Inflammatory macrophage treated with lipopolysaccharide for 4 hours (primary cell): ENCODE results near the gene SPDYE2.
"Not testable (repeated sequence)": the region's sequence is repeated elsewhere in the genome, so short reads cannot be mapped to it uniquely, and the experiment has no call there.

Experiments used
- DNase-seq: peaks from one replicate; pipeline ENCODE4 v3.0.0-alpha.2; 2020

The SPDYE2 gene, protein sequence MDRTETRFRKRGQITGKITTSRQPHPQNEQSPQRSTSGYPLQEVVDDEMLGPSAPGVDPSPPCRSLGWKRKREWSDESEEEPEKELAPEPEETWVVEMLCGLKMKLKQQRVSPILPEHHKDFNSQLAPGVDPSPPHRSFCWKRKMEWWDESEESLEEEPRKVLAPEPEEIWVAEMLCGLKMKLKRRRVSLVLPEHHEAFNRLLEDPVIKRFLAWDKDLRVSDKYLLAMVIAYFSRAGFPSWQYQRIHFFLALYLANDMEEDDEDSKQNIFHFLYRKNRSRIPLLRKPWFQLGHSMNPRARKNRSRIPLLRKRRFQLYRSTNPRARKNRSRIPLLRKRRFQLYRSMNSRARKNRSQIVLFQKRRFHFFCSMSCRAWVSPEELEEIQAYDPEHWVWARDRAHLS

DNA sequence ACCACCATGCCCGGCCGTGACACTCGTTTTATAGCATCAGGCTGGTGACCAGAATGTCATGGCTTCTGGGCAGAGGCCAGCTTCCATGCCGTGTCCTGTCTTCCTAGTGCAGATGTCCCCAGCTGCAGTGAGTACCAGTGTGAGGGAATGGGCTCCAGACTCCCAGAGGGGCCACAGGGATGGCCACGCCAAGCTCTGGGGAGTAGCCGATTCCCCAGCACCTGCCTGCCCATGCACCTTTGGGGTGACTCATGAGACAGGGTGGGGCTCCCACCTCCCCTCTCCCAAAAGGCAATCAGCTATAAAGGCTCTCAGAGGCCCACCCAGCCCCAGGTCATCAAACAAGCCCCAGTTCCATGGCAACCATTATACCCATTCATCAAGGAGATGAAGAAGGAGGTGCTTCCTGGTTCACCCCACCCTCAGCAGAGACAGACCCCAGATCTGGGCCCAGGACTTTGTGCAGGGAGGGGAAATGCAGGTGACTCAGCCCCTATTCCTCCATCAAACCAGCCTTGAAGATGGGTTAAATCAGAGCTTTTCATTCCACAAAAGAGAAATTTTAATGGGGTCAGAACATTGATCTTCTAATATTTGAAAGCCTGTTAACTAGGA, at the start of gene SPDYE2:
Gene SPDYE2, plus strand, starts transcription at position 419 of the 615 bp plus-strand sequence. CDS start 2,030 bp downstream, outside the sequence.
- not testable (repeated sequence) for DNase-seq

DNA sequence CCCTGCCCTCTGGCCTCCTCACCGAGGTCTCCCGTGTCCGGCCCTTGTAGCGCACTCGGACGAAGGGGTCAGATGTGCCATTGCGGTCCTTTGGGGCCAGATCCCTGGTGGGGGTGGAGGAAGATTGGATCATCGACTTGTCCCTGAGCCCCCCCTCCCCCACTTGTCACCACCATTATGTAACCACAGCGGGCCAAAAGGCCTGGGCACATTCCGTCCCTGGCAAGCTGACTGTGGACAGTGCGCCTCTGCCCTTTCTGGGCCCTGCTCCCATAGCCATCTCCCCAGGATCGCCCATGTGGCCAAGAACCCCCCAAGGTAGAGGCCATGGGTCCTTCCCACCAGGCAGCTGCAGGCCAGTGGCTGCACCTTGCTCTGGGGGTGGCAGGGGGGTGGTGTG, 47.9 kb upstream of the SPDYE2 start:
- not testable (repeated sequence) for DNase-seq

DNA sequence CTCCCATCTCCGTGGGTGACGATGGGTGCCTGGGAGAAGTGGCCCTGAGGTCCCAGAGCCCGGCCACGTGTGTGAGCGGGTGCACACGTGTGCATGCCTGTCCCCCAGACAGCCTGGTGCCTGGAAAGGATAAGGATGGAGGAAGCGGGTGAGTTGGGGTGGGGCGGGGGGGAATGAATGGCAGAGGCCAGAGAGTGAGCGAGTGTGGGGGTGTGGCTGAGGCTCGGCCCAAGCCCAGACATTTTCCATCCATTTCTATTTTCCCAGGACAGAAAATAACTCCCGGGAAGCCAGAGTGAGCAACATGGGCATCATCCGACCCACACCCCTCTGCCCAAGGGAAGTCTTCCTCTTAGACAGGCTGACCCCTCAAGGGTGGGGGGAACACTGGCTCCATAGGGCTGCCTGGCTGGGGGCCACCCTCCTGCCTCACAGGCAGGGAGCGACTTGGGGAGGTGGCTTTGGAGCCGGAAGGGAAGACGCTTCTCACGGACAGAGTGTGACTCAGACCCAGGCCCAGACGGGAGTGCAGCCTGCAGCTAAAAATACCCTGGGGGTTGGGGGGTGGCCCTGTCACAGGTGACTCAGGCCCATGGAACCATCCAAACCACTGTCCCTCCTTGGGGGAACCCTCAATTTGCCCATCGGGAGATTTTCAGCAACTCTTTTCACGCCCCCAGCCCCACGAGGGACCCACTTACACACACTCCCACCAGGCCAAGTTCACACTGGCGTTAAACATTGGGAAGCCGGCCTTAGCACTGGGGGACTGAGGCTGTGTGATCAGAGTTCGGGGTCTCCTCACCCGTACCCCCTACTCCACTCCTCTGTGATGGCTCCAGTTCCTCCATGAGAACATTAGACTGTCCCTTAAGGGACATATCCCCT, 45.5 kb upstream of the SPDYE2 start:
- DNase-seq, result not testable (repeated sequence)

DNA sequence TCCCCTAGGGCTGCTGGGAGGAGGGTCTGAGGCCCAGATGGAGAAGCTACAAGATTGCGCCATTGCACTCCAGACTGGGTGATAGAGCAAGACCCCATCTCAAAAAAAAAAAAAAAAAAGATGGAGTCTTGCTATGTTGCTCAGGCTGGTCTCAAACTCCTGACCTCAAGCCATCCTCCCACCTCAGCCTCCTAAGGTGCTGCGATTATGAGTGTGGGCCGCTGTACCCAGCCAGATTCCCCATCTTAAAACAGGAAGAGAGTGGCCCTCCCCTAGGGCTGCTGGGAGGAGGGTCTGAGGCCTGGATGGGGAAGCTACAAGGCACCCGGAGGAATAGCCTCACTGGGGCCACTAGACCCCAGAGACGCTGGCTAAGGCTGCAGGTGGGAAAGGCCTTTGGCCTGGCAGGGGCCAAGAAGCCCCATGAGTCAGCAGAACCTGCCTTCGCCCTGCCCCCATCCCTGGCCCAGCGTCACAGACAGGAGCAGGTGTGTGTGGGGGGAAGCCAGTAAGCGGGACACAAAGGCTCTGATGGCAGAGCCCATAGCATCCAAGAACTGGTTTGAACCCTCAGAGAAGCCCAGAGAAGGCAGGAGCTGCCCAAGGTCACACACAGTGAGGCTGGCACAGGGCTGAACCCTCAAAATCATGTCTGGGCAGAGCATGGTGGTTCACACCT, 43.5 kb upstream of the SPDYE2 start:
- DNase-seq, result not testable (repeated sequence)

DNA sequence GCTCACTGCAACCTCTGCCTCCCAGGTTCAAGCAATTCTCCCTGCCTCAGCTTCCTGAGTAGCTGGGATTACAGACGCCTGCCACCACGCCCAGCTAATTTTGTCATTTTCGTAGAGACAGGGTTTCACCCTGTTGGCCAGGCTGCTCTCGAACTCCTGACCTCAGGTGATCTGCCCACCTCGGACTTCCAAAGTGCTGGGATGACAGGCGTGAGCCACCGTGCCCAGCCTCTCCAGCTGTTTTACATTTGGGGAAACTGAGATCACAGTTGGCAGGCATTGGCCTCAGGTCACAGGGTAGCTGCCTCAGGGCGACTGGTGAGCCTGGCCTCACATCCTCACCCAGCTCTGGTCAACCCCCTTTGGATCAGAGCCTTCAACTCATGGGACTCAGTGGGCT, 40.5 kb upstream of the SPDYE2 start:
- DNase-seq, result not testable (repeated sequence)

DNA sequence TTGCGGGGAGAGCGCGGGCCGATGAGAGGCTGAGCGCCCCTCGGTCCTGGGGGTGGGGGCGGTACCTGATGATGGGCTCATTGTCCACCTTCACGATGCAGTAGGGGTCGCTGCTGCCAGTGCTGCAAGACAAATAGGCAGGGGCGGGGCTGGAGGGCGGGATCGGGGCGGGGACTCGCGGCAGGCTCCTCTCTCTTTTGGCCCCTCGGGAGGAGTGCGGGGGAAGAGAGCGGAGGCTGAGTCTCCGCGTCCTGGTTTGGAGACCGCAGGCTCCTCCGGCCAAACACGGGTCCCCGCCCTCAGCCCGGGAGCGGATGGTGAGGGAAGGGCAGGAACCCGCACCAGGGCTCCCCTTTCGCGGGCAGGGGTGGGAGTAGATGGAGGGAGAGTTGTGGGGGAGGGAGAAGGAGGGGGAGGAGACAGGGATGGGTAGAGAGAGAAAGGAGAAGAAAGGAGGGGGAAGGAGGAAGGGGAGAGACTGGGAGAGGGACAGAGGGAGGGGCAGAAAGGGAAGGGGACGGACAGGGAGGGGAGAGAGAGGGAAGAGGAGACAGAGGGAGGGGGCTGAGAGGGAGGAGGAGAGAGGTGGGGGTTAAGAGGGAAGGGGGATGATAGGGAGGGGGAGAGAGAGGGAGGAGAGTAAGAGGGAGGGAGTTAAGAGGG, 39.0 kb upstream of the SPDYE2 start:
- not testable (repeated sequence) for DNase-seq

DNA sequence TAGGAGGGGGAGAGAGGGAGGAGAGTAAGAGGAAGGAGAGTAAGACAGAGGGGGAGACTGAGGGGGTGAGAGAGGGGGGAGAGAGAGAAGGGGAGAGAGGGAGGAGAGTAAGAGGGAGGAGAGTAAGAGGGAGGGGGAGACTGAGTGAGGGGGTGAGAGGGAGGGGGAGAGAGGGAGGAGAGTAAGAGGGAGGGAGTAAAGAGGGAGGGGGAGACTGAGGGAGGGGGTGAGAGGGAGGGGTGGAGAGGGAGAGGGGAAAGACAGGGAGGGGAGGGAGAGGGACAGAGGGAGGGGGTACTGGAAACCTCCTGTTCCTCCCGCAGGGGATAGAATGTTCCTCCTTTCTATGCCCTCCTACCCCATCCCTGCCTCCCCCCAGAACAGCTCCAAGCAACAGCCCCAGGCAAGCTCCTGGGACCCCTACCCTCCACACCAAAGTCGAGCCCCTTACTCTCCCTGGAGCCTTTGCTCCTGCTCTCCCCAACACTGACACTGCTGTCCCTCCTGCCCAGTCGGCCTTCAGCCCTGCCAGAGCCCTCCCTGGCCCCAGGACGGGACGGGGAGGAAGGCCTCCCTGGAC, 38.3 kb upstream of the SPDYE2 start:
- DNase-seq, result peak; percentile 50

DNA sequence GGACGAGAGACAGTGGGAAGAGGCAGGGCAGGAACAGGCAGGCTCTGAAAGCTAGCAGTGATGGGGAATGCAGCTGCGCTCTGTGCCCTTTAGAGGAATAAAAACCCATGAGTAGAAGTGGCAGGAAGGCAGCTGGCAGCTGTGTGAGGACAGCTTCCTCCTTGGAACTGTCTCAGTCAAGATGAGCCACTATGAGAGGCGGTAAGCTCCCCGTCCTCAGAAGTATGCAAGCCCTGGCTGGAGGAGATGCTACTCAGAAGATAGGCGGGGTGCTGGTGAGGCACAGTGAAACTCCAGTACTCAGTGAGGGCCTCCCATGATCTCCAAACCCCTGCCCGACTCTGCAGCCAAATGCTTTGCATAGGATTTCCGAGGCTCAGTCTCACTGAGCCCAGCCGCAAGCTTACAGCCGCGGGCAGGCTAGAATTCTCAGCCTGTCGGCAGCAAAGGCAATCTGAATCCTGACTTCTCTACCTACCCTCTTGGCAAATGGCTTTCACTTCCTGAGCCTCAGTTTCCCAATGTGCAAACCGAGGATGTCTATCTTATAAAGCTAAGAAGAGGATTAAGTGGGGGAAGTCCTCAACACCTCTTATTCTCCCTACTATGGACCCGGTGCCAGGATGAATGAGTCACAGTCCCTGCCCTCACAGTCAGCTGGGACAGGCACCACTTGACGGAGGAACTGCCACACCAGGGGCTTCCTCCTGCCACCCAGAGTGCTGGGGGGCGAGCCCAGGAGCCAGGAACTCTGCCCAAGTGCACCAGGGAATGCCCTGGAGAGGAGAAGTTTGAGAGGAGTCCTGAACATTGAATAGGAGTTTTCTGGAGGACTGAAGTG, 35.9 kb upstream of the SPDYE2 start:
- not testable (repeated sequence) for DNase-seq

DNA sequence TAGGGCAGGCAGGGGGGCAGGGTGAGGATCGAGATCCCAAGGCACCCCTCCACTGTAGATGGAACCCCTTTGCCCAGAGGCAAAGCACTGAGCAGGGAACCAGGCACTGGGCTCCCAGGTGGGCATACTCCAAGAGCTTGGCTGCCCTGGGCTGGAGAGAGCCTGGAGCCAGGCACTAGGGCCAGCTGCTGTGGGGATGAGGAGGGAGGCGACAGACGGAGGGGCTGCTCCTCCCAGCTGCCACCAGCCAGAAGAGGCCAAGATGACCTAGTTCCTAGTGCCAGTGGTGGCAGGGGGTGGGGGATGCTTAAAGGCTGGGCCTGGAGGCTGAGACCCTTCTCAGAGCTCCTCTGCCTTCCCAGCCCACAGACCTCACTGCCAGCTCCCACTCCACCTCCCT, 35.1 kb upstream of the SPDYE2 start:
- DNase-seq, result not testable (repeated sequence)

DNA sequence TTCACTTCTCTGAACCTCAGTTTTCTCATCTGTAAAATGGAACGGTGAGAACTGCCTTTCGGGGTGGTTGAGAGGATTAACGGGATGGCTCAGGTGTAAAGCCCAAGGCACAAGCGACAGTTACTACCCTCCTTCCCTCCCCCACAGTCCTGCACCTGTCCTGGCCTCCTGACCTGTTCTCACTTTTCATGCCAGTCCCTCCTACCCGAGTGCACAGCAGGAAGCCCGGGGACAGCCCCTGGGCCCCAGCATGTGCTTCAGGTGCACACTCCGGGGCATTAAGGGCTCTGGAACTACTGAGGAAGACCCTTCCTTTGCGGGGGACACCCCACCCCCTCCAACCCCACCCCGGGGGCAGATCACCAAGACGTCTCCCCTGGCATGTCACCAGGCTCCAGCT, 34.1 kb upstream of the SPDYE2 start:
- DNase-seq, result not testable (repeated sequence)

DNA sequence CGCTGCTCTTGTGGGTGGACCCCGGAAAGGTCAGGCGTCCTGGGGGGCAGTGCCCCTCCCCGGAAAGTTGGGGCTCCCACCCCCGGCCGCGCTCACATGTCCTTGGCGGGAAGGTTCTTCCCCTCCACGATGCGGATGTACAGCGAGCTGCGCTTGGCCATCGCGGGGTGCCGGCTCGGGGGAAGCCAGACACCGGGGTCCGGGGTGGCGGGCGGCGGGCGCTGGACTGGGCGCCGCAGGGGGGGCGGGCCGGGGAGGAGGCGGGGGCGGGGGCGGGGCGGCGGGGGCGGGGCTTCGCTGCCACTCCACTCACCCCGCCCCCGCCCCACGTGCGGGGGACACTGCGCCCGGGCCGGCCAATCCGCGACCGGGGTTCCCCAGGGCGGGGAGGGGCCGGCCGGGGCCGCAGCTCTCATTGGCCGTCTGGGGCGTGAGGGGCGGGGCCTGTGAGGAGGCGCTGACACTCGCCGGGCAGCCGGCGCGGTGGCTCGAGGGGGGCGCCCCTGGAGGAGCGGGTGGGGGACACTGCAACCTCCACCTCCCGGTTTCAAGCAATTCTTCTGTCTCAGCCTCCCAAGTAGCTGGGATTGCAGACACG, 33.4 kb upstream of the SPDYE2 start, which contains the start of gene RASA4B:
Gene RASA4B, minus strand, starts transcription at position 228 of the 598 bp plus-strand sequence. Its CDS starts 67 bp downstream, at position 161.
- not testable (repeated sequence) for DNase-seq

DNA sequence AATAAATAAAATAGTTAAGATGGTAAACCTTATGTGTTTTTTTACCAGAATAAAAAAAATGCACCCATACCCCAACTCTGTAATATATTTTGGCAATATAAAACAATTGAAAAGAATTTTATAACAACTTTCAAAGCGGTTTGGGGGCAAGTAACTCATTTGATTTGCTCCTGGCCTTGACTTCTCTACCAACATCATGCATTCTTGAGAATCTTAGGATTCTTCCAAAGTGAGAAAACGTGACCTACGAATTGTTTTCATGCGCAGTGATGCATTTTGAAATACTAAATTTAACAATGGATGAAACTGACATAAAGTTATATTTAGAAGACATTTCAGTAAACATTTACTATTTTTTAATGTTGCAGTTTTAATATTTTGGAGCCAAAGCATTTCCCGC, 30.2 kb upstream of the SPDYE2 start:
- DNase-seq, result not testable (repeated sequence)

DNA sequence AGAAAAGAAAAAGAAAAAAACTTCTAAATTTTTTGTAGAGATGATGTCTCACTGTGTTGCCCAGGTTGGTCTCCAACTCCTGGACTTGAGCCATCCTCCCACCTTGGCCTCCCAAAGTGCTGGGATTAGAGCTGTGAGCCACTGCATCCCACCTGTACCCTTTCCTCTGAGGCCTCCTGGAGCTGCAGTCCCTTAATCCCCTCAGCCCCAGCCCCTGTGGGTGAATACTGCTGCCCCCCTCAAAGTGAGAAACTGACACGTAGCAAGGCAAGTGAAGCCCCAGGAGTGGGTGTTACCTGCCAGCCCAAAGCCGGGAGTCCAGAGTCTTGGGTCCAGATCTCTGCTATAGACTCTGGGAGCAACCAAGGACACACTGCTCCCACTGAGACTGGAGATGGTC, 26.2 kb upstream of the SPDYE2 start:
- DNase-seq, result not testable (repeated sequence)

DNA sequence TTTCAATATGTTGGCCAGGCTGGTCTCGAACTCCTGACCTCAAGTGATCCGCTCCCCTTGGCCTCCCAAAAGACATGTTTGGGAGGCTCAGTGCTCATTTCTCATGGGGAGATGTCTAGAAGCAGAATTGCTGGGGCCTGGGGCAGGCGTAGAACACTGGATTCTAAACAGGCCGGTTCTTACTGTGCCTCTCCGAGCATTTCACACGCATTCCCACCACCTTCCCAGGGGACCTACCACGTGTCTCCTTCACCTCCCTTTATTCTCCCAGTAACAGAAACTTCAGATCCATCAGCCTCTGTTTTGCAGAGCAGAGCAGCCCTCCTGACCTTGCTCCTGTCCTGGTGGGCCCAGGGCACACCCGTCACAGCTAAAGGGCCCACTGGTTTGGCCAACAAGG, 23.8 kb upstream of the SPDYE2 start:
- not testable (repeated sequence) for DNase-seq

DNA sequence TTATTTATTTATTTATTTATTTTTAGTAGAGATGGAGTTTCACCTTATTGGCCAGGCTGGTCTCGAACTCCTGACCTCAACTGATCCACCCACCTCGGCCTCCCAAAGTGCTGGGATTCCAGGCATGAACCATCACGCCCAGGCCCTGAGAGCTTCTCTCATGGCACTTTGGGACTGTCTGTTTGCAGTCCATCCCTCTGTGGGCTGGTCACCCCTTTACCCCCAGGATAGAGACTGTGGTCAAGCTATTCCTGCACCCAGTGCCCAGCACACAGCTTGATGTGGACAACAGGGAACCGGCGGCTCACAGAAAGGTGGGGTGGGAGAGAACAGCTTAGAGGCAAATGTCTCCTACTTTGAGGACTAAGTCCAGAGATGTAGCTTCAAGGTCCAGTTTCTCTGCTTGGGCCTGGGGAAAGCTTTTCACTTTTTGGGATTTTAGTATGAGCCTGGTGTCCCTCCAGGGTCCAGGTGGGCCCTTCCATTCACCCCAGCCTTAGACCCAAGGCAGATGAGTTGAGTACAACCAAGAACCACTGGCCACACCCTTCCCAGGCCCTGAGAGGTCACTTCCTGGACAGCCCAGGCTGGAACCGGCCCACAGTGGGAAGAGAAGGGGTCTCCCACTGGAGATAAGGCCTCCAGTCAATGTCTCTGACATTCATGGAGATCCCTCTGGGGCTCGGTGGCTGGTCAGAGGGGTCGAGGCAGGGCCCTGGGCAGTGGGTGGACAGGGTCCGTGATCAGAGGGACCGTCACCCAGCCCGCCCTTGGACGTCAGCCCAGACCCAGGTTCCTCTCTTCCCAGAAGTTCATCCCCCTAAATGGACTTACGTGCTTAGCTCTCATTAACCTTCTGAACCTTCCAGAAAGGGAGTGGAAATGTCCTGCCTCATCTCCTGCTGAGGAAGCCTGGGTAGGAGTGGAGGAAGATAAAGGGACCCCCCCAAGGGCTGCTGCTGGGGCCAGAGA, 22.9 kb upstream of the SPDYE2 start:
- not testable (repeated sequence) for DNase-seq

DNA sequence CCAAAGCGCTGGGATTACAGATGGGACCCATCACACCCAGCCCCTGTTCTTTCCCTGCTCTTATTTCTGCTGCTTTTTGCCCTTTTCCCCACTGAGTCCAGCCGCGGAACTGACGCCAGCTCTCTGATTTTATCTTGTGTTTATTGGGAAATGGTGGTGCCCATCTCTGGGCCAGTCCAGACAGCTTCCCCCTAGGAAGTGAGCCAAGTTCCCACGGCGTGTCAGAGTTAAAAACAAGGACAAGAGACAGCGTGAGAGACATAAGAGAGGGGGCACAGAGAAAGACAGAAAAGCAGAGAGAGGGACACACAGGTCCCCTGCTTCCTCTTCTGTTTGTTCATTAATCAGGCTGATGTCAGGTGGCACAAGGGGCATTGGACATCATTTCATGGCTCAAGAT, 19.4 kb upstream of the SPDYE2 start:
- DNase-seq, result not testable (repeated sequence)

DNA sequence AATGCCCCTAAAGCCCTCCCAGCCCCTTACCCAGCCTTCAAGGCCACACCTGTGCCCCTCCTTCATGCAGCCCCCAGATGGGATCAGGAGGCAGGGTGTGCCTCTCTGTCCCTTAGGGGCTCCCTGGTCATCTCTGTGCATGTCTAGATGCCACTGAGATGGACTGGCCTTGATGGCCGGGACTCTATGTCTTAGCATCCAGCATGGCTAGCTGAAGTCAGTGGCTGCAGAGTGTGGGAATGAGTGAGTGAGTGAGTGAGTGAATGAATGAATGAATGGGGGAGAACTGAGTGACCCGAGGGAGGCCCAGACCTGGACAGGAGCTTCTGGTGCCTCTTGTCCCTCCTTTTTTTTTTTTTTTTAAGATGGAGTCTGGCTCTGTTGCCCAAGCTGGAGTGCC, 18.9 kb upstream of the SPDYE2 start:
- DNase-seq, result not testable (repeated sequence)

DNA sequence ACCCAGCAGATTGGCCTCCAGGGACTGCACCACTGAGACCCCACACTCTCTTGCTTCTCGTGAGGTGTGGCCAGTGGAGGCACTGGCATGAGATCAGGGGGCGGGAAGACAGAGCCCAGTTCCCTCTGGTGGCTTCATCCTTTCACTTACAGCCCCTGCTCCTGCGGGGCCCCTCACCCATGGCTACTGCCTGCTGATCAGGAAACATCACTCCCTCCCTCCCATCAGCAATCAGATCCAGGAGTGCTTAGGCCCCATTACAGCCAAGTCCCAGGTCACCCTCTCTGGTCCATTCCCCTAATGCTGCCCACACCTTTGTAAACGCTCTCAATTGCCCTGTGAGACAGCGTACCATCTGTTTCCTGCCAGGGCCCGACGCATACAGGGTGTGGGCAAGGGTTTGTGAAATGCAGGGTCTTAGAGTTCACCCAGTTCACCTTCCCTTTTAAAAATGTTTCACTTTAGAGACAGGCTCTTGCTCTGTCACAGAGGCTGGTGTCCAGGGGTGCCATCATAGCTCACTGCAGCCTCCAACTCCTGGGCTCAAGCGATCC, 15.9 kb upstream of the SPDYE2 start:
- not testable (repeated sequence) for DNase-seq
